HEK293T (cell line): ENCODE results near the gene WFS1.

Source experiments
- CTCF ChIA-PET: fragments of 350-600 bp; formaldehyde crosslinking; extraction: SDS; loops from one replicate; lab custom pipeline; 2021; ENCODE audit warnings: antibody characterized with exemption, inconsistent platforms; lab: Yijun Ruan, JAX
- POLR2A ChIA-PET: fragments of 350-600 bp; formaldehyde crosslinking; extraction: SDS; loops from one replicate; lab custom pipeline; 2020; ENCODE audit warnings: antibody characterized with exemption, inconsistent platforms; lab: Yijun Ruan, JAX
- DNase-seq: peaks from one replicate; pipeline ENCODE4 v3.0.0; 2012; ENCODE audit warnings: mixed read lengths; ENCODE audit errors: extremely low spot score
- ARNT ChIP-seq: fragments of 450-650 bp; IDR thresholded peaks from 2 replicates; pipeline ENCODE4 v1.6.1; 2017; ENCODE audit warnings: mild to moderate bottlenecking
- BHLHE40 ChIP-seq: fragments of 450-650 bp; IDR thresholded peaks from 2 replicates; pipeline ENCODE4 v1.6.1; 2016; ENCODE audit warnings: mild to moderate bottlenecking, moderate library complexity, borderline replicate concordance
- CTBP1 ChIP-seq: fragments of 450-650 bp; IDR thresholded peaks from 2 replicates; pipeline ENCODE4 v1.6.1; 2016; ENCODE audit warnings: borderline replicate concordance
- ELF4 ChIP-seq: fragments of 450-650 bp; IDR thresholded peaks from 2 replicates; pipeline ENCODE4 v1.6.1; 2017; ENCODE audit warnings: antibody characterized with exemption
- FOXA1 ChIP-seq: fragments of 450-650 bp; IDR thresholded peaks from 2 replicates; pipeline ENCODE4 v1.6.1; 2016; ENCODE audit warnings: mild to moderate bottlenecking
- FOXK2 ChIP-seq: fragments of 450-650 bp; IDR thresholded peaks from 2 replicates; pipeline ENCODE4 v1.6.1; 2016; ENCODE audit warnings: mild to moderate bottlenecking
- FOXM1 ChIP-seq: fragments of 450-650 bp; IDR thresholded peaks from 2 replicates; pipeline ENCODE4 v1.6.1; 2017; ENCODE audit warnings: mild to moderate bottlenecking, borderline replicate concordance
- HDGF ChIP-seq: fragments of 450-650 bp; IDR thresholded peaks from 2 replicates; pipeline ENCODE4 v1.6.1; 2017; ENCODE audit warnings: antibody characterized with exemption, borderline replicate concordance
- L3MBTL2 ChIP-seq: fragments of 450-650 bp; conservative IDR thresholded peaks from 2 replicates; pipeline ENCODE4 v1.6.1; 2016; ENCODE audit warnings: mild to moderate bottlenecking
- LEF1 ChIP-seq: fragments of 450-650 bp; IDR thresholded peaks from 2 replicates; pipeline ENCODE4 v1.6.1; 2017; ENCODE audit warnings: mild to moderate bottlenecking, borderline replicate concordance
- NFRKB ChIP-seq: fragments of 450-650 bp; IDR thresholded peaks from 2 replicates; pipeline ENCODE4 v1.6.1; 2016; ENCODE audit warnings: mild to moderate bottlenecking, moderate library complexity
- SP1 ChIP-seq: fragments of 450-650 bp; IDR thresholded peaks from 2 replicates; pipeline ENCODE4 v1.6.1; 2017
- SUZ12 ChIP-seq: fragments of 450-650 bp; IDR thresholded peaks from 2 replicates; pipeline ENCODE4 v1.6.1; 2016; ENCODE audit warnings: mild to moderate bottlenecking
- TARDBP ChIP-seq: fragments of 450-650 bp; IDR thresholded peaks from 2 replicates; pipeline ENCODE4 v1.6.1; 2016
- ZNF384 ChIP-seq: fragments of 450-650 bp; IDR thresholded peaks from 2 replicates; pipeline ENCODE4 v1.6.1; 2016
- TF ChIP-seq, protein P1 (sequence below): fragments of 450-650 bp; IDR thresholded peaks from 2 replicates; pipeline ENCODE4 v1.6.1; 2016

The WFS1 gene

DNA sequence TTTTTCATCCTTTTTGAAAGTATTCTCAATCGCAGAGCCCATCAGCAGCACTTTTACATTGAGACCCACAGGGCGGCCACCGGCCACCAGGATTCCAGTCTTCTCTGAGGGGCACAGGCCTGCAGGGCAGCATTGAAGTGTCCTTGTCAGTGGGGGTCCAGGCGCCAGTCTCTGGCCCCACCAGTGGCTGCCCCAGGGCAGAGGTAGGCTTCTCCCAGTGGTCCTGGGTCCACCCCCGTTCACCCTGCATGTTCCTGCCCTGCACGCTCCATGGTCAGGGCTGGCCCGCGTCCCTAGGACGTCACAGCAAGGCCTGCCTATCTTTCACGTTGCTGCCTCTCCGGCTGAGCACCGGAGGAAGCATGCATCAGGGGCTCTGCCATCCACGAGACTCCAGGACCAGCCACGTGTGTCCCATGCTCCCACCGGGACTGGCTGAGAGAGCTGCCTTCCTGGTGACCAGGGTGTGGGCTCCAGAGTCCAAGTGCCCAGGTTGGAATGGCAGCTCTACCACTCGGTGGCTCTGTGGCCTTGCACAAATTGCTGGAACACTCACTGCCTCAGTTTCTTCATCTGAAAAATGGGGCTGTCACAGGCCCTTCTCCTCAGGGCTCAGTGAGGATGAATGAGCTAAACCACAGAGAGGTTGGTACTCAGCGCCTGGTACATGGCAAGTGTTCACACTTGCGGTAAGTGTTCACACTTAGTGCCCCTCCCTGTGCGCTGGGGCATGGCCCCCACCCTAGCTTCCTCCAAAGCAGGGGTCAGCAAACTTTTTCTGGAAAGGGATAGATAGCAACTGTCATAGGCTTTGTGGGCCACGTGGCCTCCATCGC, 38.6 kb upstream of the WFS1 start:
- TF ChIP-seq FOXK2 = no peak
- no peak for TF ChIP-seq TARDBP
- no peak for TF ChIP-seq BHLHE40
- no peak for TF ChIP-seq SUZ12
- no peak for TF ChIP-seq FOXM1
- TF ChIP-seq LEF1 = no peak
- no peak for TF ChIP-seq SP1
- ChIA-PET CTCF (no interaction called here), POLR2A (no interaction called here)
- DNase-seq = no peak

DNA sequence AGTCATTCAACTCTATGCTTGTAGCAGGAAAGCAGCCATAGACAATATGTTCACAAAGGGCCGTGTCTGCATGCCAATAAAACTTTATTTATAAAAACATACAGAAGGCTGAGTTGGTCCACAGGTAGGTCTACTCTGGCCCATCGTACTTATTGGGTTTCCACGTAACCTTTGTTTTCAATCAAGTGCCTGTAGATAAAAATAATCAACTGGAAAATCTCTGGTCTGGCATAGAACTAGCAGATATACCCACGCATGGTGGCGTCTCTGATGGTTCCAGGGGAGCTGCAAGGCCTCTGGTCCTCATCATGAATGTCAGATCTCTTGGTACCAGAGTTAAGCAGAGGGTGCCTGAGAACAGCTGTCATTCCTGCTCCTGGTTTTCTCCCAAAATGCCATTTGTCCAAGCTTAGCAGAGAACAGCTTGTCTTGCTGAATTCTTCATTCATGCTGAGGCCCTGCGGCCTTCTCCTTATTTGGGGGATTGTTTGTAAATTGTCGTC, 37.9 kb upstream of the WFS1 start:
- no peak for DNase-seq
- TF ChIP-seq BHLHE40 (no peak), ZNF384 (no peak), ARNT (no peak), LEF1 (no peak), NFRKB (no peak), FOXA1 (no peak), ELF4 (no peak), FOXM1 (no peak), FOXK2 (no peak)
- TF ChIP-seq, protein P1, sequence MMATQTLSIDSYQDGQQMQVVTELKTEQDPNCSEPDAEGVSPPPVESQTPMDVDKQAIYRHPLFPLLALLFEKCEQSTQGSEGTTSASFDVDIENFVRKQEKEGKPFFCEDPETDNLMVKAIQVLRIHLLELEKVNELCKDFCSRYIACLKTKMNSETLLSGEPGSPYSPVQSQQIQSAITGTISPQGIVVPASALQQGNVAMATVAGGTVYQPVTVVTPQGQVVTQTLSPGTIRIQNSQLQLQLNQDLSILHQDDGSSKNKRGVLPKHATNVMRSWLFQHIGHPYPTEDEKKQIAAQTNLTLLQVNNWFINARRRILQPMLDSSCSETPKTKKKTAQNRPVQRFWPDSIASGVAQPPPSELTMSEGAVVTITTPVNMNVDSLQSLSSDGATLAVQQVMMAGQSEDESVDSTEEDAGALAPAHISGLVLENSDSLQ = no peak
- CTCF ChIA-PET = no interaction called here
- POLR2A ChIA-PET = no interaction called here

DNA sequence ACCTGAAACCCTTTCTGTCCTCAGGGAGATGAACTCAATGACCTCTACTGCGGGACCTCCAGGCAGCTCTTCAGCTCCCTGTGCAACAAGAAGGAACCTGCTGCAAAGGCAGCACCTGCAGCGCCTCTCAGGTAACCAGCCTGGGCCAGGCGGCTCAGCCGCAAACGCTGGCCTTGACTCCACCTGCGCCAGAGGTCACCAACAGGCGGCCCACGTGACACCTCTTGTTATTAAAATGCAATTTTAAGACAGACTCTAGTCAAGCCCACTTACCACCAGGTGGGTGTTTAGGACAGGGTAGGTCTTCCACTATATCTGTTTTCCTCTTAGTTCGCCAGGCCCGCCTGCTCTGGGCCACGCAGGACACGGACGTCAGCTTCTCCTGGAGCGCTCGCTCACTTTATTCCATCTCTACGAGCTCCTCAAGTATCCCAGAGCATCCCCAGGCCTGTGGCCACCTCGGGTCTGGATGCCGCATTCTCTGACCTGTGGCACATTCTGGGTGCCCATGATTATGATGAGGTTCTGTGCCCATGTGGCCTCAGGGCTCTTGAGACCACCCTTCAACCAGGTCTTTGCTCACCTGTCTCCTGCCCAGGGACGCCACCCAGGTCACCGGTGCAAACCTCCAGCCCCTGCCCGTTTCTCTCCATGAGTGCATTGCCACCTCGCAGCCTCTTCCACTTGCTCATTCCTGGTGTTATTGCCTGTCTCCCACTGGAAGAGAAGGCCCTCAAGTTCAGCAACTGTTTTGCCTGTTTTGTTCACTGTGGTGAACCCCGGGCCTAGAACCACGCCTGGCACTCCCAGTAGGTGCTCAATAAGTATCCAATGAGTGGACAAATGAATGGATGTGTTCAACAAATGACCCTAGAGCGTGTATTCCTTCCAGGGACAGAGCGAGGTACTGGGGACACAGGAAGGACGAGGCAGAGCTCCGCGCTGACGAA, 36.5 kb upstream of the WFS1 start:
- DNase-seq = no peak
- POLR2A ChIA-PET = no interaction called here
- CTCF ChIA-PET = no interaction called here
- TF ChIP-seq LEF1 = no peak
- no peak for TF ChIP-seq FOXM1
- no peak for TF ChIP-seq FOXA1
- no peak for TF ChIP-seq ZNF384
- no peak for TF ChIP-seq BHLHE40
- TF ChIP-seq SP1 = no peak
- TF ChIP-seq ARNT = no peak
- TF ChIP-seq, protein P1 = no peak
- TF ChIP-seq NFRKB = no peak
- TF ChIP-seq CTBP1 = no peak
- TF ChIP-seq HDGF = no peak
- no peak for TF ChIP-seq FOXK2
- TF ChIP-seq L3MBTL2 = no peak
- no peak for TF ChIP-seq TARDBP
- no peak for TF ChIP-seq ELF4
- TF ChIP-seq SUZ12 = no peak

DNA sequence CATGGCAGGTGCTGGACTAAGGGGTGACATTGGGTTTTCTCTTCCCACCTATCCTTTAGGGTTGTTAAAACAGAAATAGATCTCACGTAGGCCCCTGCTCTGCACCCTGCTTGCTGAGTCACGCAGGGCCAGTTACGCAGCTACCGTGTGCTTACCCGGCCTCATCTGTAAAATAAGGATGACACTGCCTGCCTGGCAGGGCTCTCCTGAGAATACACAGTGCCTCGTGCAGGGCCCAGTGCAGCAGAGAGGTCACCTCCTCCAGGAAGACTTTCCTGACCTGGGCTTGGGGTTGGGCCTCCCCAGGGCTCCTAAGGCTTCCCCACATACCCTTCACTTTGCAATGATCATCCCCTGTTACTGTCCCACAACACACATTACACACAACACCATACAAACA, 35.7 kb upstream of the WFS1 start:
- POLR2A ChIA-PET = no interaction called here
- DNase-seq = no peak
- CTCF ChIA-PET = no interaction called here
- no peak for TF ChIP-seq FOXA1
- TF ChIP-seq BHLHE40 = no peak
- no peak for TF ChIP-seq LEF1
- no peak for TF ChIP-seq ZNF384
- no peak for TF ChIP-seq SP1
- TF ChIP-seq CTBP1 = no peak
- TF ChIP-seq ELF4 = no peak
- TF ChIP-seq SUZ12 = no peak
- TF ChIP-seq FOXK2 = no peak
- TF ChIP-seq L3MBTL2 = no peak
- TF ChIP-seq TARDBP = no peak

DNA sequence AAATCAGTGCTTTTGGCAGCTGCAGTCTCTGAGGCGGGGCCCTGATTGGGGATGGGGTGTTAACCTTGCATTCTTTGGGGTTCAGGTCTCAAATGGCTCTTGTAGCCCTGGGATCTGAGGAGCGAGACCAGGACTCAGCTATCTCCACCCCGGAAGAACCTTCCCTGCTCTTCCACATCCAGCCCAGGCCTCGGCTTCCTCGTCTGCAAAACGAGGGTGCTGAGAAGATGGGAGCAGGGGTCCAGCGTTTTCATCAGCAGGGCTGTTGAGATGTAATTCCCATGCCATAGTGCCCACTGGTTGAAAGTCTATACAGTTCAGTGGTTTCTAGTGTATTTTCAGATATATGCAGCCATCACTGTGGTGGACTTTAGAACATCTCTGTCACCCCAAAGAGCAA, 34.6 kb upstream of the WFS1 start:
- ChIA-PET CTCF (no interaction called here), POLR2A (no interaction called here)
- TF ChIP-seq FOXM1 = no peak
- no peak for TF ChIP-seq SUZ12
- TF ChIP-seq, protein P1 = no peak
- no peak for TF ChIP-seq LEF1
- TF ChIP-seq FOXK2 = no peak
- no peak for TF ChIP-seq TARDBP
- TF ChIP-seq SP1 = no peak
- no peak for TF ChIP-seq BHLHE40
- no peak for TF ChIP-seq CTBP1
- TF ChIP-seq FOXA1 = no peak
- no peak for TF ChIP-seq NFRKB
- no peak for TF ChIP-seq HDGF
- no peak for TF ChIP-seq L3MBTL2
- no peak for TF ChIP-seq ZNF384
- DNase-seq = no peak
